ENCODE data around the gene OR2A7. TPM values are rescaled to one million over a fixed set of nuclear protein-coding genes. Genes with fewer than 3 reads are reported as not detected.
"Not testable (repeated sequence)": the region's sequence is repeated elsewhere in the genome, so short reads cannot be mapped to it uniquely, and the experiment has no call there.

Gene OR2A7
- total RNA-seq, 1 donor from 2014 or later: 3.5 TPM

DNA sequence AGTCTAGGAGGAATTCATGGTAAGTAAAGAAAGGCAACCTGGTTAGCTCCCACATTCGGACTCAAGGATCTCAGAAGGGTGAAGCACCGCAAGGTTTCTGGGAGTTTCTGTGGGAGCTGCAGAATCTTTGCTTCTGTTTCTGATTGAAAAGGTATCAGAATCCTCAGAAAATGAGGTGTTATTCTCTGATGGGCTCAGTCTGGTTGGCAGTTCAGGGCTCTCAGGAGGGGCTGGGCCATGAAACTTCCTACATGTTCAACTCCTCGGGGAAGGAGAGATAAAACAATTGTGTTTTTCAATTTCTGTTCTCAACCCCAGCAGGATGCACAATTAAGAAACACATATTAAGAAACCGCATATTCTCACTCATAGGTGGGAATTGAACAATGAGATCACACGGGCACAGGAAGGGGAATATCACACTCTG lies 9.1 kb downstream of the OR2A7 start:
- intact Hi-C loops (cut with micrococcal nuclease): no loop called here

DNA sequence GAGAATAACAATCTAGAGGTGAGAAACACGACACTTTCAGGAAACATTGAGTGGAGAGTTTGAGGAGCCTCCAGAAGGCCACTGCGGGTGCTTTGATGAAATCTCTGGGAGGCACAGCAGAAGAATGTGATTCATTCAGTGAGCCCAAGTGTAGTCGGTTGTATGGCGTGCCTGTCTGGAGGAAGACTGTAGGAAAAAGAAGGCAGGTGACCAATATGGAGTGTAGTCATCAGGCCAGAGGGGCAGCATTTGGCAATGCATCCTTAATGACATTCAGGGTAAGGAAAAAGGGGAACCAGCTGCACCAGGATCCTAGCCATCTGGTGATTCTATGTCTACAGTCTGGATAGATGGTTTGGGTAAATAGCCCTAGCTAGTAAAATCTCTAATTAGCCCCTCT lies 12.3 kb downstream of the OR2A7 start:
- intact Hi-C loops (cut with micrococcal nuclease): not testable (repeated sequence)

DNA sequence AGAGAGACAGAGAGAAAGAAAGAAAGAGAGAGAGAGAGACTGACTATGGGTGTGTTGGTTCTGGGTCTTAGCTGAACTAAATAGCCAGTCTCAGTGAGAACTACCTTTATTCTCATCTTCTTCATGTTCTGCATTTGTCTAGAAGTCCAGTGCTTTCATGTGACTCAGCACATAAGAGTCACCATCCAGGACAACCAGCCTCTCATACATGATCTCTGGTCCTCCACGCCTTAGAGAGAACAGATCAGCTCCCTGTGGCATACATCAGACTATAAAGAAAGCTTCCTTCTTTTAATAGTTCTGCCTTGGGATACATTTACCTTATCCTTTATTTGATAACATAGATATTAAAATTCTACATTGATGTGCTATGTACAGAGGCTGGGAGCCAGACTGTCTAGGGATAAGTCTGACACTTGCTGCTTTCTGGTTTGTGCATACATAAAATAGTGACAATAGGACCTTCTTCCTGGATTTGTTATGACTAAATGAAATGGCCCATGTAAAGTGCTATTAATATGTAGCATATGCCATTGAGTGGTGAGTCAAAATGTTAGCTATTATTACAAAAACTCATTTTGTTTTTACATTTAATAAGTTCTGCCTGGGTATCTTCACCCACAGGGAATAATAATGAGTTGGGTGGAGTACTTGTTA lies 16.8 kb downstream of the OR2A7 start:
- intact Hi-C loops (cut with micrococcal nuclease): not testable (repeated sequence)

DNA sequence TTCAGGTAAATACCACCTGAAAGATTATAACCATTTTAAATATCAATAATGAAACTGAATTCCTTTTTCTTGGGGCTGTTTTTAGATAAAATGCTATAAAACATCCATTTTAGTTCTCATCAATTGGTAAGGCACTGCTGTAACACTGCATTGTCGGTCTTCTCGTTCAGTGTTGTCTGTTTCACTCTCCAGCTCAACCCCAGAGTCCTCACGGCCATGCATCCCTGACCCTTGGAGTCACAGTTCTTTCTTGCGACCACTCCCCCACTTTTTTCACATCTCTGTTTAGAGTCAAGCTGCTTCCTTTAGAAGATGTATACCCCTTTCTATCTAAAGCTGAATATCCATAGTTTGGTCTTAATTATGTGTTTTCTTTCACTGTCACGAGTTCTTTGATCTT lies 17.6 kb downstream of the OR2A7 start:
- intact Hi-C loops (cut with micrococcal nuclease): not testable (repeated sequence)

DNA sequence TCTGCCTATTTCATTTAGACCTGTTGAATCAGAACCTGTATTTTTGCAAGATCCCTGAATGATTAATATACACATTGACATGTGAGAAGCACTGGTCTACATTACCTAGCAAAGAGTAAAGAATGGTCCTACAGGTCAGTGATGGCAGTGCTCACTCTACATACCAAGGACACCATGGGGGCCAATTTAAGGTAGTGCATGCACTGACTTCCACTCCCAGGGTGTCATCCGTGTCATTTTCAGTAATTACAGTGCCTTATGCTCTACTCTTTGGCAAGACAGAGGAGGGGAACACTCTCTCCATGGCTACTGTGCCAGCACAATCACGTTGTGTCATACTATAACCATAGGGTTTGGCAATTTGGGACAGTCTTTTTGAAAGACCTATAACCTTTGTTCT lies 19.2 kb downstream of the OR2A7 start:
- intact Hi-C loops (cut with micrococcal nuclease): not testable (repeated sequence)

DNA sequence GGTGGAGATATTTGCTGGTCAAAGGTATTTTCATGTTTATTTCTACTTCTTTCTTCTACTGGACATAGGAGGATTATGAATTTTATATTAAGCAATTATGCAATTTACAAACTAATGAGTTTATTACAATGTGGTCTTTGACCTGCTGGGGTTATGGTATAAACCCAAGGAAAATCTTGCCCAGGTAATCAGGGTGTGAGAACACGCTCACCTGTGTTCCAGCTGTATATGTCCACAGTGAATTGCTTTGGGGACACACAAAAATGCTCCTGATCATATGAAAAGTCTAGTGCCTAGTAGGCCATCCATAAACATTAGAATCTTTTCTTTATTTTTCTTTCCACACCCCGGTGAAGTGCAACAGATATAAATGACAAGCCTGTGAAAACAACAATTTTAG lies 25.2 kb downstream of the OR2A7 start, which contains the start of gene OR2A42:
Gene OR2A42 (minus strand): TSS at position 241 of the 400 bp plus-strand sequence. CDS start 6,762 bp downstream, outside the sequence.
- intact Hi-C loops (cut with micrococcal nuclease): not testable (repeated sequence)

DNA sequence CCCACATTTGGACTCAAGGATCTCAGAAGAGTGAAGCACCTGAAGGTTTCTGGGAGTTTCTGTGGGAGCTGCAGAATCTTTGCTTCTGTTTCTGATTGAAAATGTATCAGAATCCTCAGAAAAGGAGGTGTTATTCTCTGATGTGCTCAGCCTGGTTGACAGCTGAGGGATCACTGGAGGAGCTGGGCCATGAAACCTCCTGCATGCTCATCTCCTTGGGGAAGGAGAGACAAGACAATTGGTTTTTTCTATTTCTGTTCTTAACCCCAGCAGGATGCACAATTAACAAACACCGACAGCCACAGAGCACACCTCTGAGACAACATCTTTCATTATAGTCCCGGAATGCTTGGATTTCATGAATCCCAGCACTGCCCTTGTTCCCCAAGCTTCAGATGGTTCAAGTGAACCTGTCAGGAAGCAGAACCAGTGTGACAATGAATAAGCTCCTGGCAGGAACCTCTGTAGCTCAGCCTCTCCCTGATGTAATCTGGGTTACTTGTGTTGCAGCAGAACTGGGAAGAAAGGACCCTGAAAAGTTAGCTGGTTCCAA lies 26.0 kb downstream of the OR2A7 start:
- intact Hi-C loops (cut with micrococcal nuclease): not testable (repeated sequence)

DNA sequence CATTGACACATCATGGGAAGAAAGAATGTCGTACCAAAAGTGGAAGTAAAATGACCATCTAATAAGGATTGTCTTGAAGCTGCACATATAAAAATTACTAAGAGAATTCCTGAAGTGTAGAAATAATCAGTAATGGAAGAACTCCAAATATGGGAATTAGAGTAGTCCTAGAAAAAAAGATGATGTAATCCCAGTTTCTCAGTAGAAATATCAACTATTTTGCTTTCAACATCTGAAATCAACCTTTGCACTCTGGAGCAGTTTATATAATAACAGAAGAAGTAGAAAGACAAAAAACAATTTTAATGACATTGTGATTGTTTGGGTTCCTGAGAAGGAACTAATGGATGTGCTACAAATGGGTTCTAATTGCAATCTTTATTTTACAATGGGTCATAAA lies 31.6 kb downstream of the OR2A7 start:
- intact Hi-C loops (cut with micrococcal nuclease): not testable (repeated sequence)

DNA sequence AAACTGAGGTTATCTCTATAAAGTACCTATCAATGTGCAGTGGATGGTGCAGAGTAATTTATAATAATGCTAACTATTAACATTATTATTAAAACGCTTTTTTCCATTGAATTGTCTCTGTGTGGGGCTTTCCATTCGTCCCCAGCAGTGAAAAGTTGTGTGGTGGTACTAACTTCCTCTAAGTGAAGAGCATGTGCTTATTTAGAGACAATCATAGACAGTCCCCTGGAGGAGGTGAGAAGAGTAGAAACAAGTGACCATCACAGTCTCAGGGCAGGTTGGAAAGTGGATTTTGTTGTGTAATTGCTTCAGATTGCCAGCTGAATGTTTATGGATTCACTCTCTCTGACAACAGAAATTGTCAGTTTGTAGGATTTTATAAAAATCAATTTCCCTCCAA lies 33.6 kb downstream of the OR2A7 start:
- intact Hi-C loops (cut with micrococcal nuclease): not testable (repeated sequence)

DNA sequence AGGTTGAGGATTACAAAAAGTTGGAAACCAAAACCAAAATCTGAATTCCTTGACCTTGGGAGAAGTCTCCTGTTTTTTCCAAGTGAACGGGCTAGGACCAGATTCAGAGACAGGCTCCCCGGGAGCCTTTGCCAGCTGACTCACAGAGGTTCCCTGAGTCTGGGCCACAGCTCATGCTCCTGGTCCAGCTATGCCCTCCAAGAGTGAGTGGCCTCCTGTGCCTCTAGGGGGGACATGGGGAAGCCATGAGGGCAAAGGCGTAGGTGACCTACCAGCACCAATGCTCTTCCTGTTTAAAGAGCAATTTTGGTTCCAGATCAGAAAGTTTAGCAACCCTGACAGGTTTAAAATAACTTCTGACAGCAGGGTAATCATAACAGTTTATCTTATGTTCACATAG lies 35.8 kb downstream of the OR2A7 start:
- intact Hi-C loops (cut with micrococcal nuclease): not testable (repeated sequence)

DNA sequence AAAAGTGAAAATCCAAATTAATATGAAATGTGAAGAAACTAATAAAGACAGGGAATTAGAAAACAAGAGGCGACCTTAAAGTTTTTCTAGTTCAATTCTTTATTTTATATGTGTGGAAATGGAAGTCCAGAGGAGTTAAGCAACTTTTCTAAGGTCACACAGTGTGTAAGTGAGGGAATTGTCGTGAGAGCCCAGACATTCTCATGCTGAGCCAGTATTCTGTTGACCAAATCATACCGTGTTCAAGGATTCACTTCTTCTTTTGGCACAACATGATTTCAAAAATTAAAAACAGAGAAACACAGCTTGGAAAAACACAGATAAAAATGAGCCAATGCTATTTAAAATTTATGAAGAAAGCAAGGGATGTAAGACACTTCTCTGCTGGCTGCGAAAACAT lies 37.7 kb downstream of the OR2A7 start:
- intact Hi-C loops (cut with micrococcal nuclease): not testable (repeated sequence)

DNA sequence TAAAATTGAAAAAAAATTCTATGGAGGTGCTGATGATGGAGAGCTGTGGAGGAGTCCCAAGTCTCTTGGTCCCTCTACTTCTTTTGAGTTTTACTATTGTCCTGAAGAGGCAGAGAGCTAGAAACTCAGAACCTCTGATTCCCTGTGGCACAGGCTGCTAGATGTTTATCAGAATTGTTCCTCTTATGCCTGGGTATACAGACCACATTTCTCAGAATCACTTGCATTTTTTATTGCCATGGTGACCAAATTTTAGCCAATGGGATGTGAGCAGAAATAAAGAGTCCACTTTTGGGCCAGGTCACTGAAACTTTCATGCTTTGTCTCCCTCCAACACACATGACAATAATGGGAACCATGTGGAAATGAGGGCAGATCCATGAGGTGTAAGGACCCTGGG lies 40.9 kb downstream of the OR2A7 start:
- intact Hi-C loops (cut with micrococcal nuclease): not testable (repeated sequence)

DNA sequence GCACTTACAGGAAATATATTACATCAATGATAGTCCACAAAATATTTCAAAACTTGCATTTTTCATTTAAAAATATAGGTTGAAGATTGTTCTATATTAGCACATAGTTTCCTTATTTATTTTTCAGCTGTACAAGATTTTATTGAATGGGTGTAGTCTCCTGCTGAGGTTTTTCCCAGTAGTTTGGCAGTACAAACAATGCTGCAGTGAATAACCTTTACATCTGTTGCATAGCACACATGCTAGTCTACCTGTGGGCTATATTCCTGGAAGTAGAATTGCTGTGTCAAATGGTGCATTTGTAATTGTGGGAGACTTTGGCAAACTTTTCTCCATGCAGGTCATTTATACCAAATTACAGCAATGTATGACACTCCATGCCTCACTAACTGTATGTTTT lies 44.1 kb downstream of the OR2A7 start:
- intact Hi-C loops (cut with micrococcal nuclease): not testable (repeated sequence)

DNA sequence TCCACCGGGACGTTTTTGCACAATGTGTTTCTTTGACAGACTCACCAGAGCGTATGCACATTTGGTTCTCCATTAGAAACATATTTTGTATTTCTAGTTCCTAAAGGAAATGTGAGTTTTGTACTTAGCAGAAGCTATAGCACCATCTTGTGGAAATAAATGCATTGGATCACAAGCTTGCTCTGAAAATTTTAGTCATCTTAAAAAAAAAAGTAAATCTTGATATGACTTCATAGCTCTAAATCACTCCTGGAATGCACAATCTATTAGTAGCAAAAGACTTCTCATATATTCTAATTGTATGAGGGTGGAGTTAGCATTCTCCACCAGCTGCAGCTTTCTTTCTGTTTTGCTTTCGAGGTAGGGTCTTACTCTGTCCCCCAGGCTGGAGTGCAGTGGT lies 45.4 kb downstream of the OR2A7 start:
- intact Hi-C loops (cut with micrococcal nuclease): not testable (repeated sequence)

DNA sequence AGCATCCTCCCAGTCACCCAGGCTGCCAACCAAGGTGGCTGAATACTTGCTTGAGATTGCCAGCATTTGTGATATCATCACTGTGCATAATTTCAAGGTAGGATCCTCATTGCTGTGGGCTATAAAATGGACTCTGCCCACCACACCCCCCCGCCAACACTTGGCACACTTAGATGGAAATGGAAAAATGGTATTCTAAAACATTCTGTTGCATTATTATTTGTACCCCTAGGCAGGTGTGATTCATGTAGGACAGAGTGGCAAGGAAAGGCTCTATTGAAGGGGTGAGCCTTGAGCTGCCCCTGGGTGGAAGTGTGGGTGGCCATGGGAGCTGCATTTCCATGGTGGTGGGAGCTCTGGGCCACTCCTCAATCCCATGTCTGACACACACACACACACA lies 46.0 kb downstream of the OR2A7 start:
- intact Hi-C loops (cut with micrococcal nuclease): not testable (repeated sequence)

DNA sequence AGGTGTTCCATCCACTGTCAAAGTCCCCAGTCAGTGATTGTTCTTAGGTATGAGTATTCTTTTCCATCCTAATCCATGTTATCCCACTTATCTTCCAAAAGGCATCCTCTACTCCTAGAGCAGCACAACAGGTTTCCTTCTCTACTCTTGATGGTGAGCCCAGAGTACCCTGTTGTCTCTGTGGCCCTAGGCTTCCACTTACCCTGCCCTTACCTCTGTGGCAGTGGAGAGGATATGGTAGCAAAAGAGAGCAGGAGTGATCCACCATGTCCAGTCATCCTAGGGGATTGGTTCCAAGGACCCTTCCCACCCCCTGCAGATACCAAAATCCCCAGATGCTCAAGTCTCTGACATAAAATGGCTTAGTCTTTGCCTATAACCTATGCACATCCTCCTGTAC lies 47.4 kb downstream of the OR2A7 start:
- intact Hi-C loops (cut with micrococcal nuclease): not testable (repeated sequence)

Other genes starting within 250 kb of the OR2A7 start
- gene OR2A5, start 215.8 kb downstream of the OR2A7 start, total RNA-seq: not detected in 2 replicates
- gene OR2A25, start 195.0 kb downstream of the OR2A7 start, total RNA-seq: not detected in 2 replicates
- gene OR2A12, start 178.5 kb downstream of the OR2A7 start, total RNA-seq: not detected in 2 replicates
- not detected in 2 replicates for gene OR2A2, start 155.2 kb downstream of the OR2A7 start, total RNA-seq
- not detected in 2 replicates for gene OR2A14, start 141.6 kb downstream of the OR2A7 start, total RNA-seq
- 0.49 and 1.0 TPM in 2 replicates for gene CTAGE4, start 81.3 kb downstream of the OR2A7 start, total RNA-seq
- 2.9 and 3.6 TPM in 2 replicates for gene ARHGEF35, start 69.0 kb downstream of the OR2A7 start, total RNA-seq
- 0.05 and 0.07 TPM in 2 replicates for gene OR2A42, start 25.2 kb downstream of the OR2A7 start, total RNA-seq
- gene CTAGE8, start 4.5 kb upstream of the OR2A7 start, total RNA-seq: 2.5 and 2.9 TPM in 2 replicates
- gene OR2A1, start 47.6 kb upstream of the OR2A7 start, total RNA-seq: not detected in 2 replicates
- gene ARHGEF5, start 90.6 kb upstream of the OR2A7 start, total RNA-seq: 9.8 and 11.0 TPM in 2 replicates
- not detected in 2 replicates for gene NOBOX, start 138.9 kb upstream of the OR2A7 start, total RNA-seq